ENCODE measurements around the gene MUC5B.

The MUC5B gene

DNA sequence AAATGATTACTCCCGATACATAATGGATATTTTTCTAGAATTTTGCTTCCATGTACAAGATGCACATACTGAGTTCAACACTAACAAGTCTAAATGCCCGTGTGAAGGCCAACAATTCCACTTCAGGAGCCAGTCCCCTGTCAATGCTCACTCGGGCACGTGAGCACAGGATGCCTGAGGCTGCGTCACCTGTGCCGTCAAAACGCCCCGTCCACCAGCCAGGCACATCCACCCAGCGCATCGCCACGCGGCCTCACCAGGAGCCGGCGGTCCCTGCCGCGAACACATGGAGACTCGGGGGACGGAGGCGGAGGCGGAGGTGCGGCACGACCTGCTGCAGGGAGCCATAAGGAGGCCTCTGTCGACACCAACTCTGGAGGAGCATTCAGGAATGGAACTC is 76.8 kb downstream of the MUC5B start:
- H3K4me1 ChIP-seq (ENCODE audit: control insufficient read depth, low read depth, low read length) = peaks cover 2% of the 10 kb centered on the region
- no peaks in the 10 kb centered on the region for H3K9me3 ChIP-seq (ENCODE audit: control insufficient read depth, low read depth, low read length)
- H3K36me3 ChIP-seq (ENCODE audit: control insufficient read depth, low read depth, low read length) = no peaks in the 10 kb centered on the region
- no peaks in the 10 kb centered on the region for H3K27me3 ChIP-seq (ENCODE audit: control insufficient read depth, insufficient read depth, low read length)
- H3K27ac ChIP-seq (ENCODE audit: low read length) = no peak overlapping the region
- no peak overlapping the region for H3K9ac ChIP-seq (ENCODE audit: low read length)
- no peak overlapping the region for H3K4me3 ChIP-seq (ENCODE audit: low read length)

DNA sequence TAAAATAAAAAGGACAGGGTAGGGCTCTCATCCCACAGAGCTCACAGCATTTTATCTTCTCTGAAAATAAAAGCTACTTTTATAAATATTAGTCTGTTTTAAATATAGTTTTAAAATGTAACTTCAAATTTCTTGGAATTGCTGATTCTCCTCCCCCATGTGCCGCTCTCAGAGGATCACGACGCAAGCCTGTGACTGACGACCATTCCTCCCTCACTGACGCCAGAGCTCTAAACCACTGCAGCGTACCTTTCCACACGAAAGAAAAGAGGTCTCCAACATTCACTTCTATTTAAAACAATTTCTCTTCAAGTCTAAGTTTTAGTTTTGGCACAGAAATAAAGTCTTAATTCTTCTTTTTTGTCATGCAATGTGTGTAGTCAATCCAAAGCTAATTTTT is 77.3 kb downstream of the MUC5B start:
- no peaks in the 10 kb centered on the region for H3K27me3 ChIP-seq (ENCODE audit: control insufficient read depth, insufficient read depth, low read length)
- no peaks in the 10 kb centered on the region for H3K9me3 ChIP-seq (ENCODE audit: control insufficient read depth, low read depth, low read length)
- H3K36me3 ChIP-seq (ENCODE audit: control insufficient read depth, low read depth, low read length) = no peaks in the 10 kb centered on the region
- H3K27ac ChIP-seq (ENCODE audit: low read length) = no peak overlapping the region
- no peak overlapping the region for H3K9ac ChIP-seq (ENCODE audit: low read length)
- H3K4me1 ChIP-seq (ENCODE audit: control insufficient read depth, low read depth, low read length) = peaks cover 2% of the 10 kb centered on the region
- no peak overlapping the region for H3K4me3 ChIP-seq (ENCODE audit: low read length)

DNA sequence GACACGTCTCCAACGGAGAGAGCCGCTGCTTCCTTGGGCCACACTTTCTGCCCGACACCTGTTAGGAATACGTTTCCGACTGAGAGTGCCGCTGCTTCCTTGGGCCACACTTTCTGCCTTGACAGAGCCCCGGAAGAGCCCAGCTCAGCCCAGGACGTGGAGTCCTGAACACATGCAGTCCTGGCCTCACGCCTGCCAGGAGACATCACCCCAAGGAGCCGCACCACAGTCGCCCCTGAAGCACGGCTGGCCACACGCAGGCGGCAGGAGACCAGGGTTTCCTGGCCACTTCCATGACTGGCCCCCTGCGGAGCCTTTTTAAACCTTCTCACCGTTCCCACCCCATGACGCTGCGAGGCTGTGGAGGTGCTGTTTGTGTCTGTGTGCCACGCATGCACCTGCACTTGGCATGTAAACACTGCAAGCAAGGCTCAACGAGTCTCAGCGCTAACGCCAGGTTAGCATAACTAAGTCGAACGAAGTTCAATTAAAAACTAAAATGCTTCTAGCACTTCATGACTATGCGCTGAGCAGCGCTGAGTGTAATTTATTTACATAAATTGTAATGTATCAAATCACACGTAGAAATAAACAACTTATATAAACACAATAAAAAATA is 77.8 kb downstream of the MUC5B start:
- H3K27ac ChIP-seq (ENCODE audit: low read length) = no peak overlapping the region
- H3K9me3 ChIP-seq (ENCODE audit: control insufficient read depth, low read depth, low read length) = no peaks in the 10 kb centered on the region
- H3K9ac ChIP-seq (ENCODE audit: low read length) = no peak overlapping the region
- no peaks in the 10 kb centered on the region for H3K27me3 ChIP-seq (ENCODE audit: control insufficient read depth, insufficient read depth, low read length)
- H3K4me3 ChIP-seq (ENCODE audit: low read length) = no peak overlapping the region
- no peaks in the 10 kb centered on the region for H3K36me3 ChIP-seq (ENCODE audit: control insufficient read depth, low read depth, low read length)
- H3K4me1 ChIP-seq (ENCODE audit: control insufficient read depth, low read depth, low read length) = peaks cover 2% of the 10 kb centered on the region

DNA sequence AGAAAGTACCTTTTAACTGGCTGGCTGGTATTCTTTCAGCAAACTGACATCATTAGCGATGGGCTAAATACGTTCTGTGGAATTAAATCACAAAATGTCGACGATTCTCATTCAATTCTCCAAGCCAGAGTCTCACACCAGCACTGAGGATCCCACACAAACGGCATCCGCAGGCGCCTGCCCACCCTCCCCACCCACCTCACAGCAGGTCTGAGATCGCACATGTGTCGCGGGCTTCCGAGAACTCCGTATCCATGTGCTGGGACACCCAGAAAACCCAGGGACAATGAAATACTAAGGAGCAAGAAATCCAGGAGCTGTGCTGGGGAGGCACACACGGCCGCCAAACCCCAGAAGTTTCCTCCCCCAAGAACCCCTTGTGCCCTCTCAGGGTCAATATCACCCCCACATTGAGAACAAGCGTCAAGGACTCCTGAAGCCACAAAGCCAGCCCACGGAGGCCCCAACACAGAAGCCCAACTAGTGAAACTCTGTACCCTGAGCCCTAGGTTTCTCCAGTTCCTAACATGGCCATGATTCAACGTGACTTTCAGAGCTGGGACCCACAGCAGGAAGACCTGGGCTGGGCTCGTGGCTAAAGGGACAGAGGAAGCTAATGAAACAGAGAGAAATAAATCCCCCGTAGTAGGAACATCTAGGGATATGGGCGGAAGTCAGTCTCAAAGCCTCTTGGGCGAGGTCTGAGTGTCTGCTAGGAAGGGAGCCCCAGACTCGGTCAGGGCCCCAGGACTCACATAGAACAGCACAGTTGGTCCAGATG is 78.5 kb downstream of the MUC5B start:
- no peak overlapping the region for H3K27ac ChIP-seq (ENCODE audit: low read length)

DNA sequence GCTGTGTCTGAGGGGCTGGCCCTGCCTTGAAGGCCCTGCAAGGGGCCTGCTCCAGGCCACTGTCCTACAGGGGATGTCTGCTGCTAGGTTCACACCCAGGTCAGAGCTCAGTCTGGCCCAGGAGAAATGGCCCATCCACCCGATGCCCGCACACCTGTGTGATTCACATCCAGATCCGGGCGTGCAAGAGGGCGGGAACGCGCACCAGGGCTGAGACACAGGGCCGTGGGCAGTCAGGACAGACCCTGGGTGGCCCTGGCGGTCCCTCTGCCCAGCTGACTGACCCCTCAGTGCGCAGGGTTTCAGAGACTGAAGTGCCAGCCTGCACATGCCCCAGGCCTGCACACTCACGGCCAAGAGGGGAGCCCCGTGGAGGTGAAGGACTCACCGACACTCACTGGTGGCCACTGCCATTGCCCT is 79.2 kb downstream of the MUC5B start:
- Histone ChIP-seq H3K36me3 (ENCODE audit: control insufficient read depth, low read depth, low read length) (no peaks in the 10 kb centered on the region), H3K9ac (ENCODE audit: low read length) (no peak overlapping the region), H3K9me3 (ENCODE audit: control insufficient read depth, low read depth, low read length) (no peaks in the 10 kb centered on the region), H3K27me3 (ENCODE audit: control insufficient read depth, insufficient read depth, low read length) (no peaks in the 10 kb centered on the region), H3K4me3 (ENCODE audit: low read length) (no peak overlapping the region), H3K27ac (ENCODE audit: low read length) (no peak overlapping the region), H3K4me1 (ENCODE audit: control insufficient read depth, low read depth, low read length) (peaks cover 2% of the 10 kb centered on the region)

More for the DNA sequence above, 78.5 kb downstream of the MUC5B start:
- H3K27me3 ChIP-seq (ENCODE audit: control insufficient read depth, insufficient read depth, low read length) = no peaks in the 10 kb centered on the region
- H3K9ac ChIP-seq (ENCODE audit: low read length) = no peak overlapping the region
- H3K4me3 ChIP-seq (ENCODE audit: low read length) = no peak overlapping the region
- H3K36me3 ChIP-seq (ENCODE audit: control insufficient read depth, low read depth, low read length) = no peaks in the 10 kb centered on the region
- peaks cover 2% of the 10 kb centered on the region for H3K4me1 ChIP-seq (ENCODE audit: control insufficient read depth, low read depth, low read length)
- no peaks in the 10 kb centered on the region for H3K9me3 ChIP-seq (ENCODE audit: control insufficient read depth, low read depth, low read length)

DNA sequence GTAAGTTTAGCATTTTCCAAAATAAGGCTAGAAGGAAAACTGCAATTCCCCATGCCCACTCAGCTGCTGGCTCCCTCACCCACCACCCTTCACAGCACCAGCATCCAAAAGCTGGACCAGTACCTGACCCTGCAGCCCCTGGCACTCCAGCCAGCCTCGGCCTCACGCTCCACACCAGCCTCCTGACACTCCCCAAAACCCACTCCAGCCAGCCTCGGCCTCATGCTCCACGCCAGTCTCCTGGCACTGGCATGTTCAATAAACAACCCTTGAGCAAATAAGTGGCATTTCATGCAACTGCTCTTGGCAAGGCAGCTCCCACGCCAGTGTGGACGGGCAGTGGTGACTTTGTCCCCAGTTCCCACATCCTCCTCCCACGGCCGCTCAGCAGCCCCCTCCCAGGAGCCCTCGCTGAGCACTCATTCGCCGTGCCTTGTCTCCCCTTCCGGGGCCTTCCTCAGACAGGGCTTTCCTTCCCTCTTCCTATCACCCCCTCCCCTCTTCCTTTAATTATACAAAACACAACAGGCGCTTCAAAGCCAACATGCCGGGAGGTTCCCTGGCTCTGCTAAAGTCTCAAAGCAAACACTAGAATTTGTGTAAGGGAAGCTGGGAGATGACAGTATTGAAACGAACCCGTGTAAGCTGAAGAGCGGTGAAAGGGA is 79.7 kb downstream of the MUC5B start:
- peaks cover 2% of the 10 kb centered on the region for H3K4me1 ChIP-seq (ENCODE audit: control insufficient read depth, low read depth, low read length)
- H3K27ac ChIP-seq (ENCODE audit: low read length) = no peak overlapping the region
- no peaks in the 10 kb centered on the region for H3K36me3 ChIP-seq (ENCODE audit: control insufficient read depth, low read depth, low read length)
- H3K27me3 ChIP-seq (ENCODE audit: control insufficient read depth, insufficient read depth, low read length) = no peaks in the 10 kb centered on the region
- no peak overlapping the region for H3K4me3 ChIP-seq (ENCODE audit: low read length)
- no peak overlapping the region for H3K9ac ChIP-seq (ENCODE audit: low read length)
- H3K9me3 ChIP-seq (ENCODE audit: control insufficient read depth, low read depth, low read length) = no peaks in the 10 kb centered on the region

DNA sequence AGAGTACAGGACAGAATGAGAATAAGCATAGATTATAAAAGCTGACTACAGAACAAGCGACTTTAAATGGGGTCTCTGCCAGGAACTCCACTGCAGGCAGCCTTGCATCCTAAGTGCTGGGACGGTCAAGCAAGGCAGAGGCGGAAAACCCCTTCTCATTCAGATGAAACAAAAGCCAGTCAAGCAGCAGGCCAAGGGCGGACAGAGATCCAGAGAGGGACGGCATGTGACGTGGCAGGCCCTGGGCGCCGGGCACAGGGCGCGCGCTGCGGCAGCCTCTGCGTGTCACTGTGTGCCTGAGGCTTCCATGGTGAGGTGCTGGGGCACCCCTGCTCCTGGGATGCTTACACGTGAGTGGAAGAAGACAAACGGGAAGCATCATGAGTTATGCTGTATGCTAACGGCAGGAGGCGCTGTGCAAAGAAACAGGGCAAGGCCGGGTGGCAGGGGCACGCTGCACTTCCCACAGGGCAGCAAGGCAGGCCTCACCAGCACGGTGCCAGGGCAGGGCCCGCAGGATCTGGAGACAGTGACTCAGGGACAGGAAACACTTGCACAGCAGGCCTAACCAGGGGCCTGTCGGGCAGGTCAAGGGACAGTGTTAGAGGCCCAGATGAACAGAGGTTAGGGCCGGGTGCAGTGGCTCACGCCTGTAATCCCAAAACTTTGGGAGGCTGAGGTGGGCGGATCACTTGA is 80.4 kb downstream of the MUC5B start:
- H3K4me1 ChIP-seq (ENCODE audit: control insufficient read depth, low read depth, low read length) = peaks cover 2% of the 10 kb centered on the region
- H3K27ac ChIP-seq (ENCODE audit: low read length) = no peak overlapping the region
- H3K36me3 ChIP-seq (ENCODE audit: control insufficient read depth, low read depth, low read length) = no peaks in the 10 kb centered on the region
- no peaks in the 10 kb centered on the region for H3K27me3 ChIP-seq (ENCODE audit: control insufficient read depth, insufficient read depth, low read length)
- no peaks in the 10 kb centered on the region for H3K9me3 ChIP-seq (ENCODE audit: control insufficient read depth, low read depth, low read length)
- no peak overlapping the region for H3K4me3 ChIP-seq (ENCODE audit: low read length)
- no peak overlapping the region for H3K9ac ChIP-seq (ENCODE audit: low read length)

DNA sequence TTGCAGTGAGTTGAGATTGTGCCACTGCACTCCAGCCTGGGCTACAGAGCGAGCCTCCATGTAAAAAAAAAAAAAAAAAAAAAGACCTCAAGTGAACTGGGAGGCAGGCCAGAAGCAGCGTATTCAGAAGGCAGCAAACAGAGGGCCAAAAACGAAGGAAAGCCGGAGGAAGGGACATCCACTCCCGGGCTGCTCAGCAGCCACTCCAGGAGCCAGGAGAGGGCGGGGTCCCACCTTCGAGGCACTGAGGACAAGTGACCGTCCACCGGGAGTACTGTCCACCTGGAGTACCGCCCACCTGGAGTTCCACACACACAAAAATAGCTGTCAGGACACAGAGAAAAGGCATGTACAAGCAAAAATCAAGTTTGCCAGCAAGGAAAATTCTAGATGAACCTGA is 81.1 kb downstream of the MUC5B start:
- peaks cover 2% of the 10 kb centered on the region for H3K4me1 ChIP-seq (ENCODE audit: control insufficient read depth, low read depth, low read length)
- H3K27me3 ChIP-seq (ENCODE audit: control insufficient read depth, insufficient read depth, low read length) = no peaks in the 10 kb centered on the region
- H3K27ac ChIP-seq (ENCODE audit: low read length) = no peak overlapping the region
- no peaks in the 10 kb centered on the region for H3K9me3 ChIP-seq (ENCODE audit: control insufficient read depth, low read depth, low read length)
- H3K9ac ChIP-seq (ENCODE audit: low read length) = no peak overlapping the region
- no peak overlapping the region for H3K4me3 ChIP-seq (ENCODE audit: low read length)
- H3K36me3 ChIP-seq (ENCODE audit: control insufficient read depth, low read depth, low read length) = no peaks in the 10 kb centered on the region

DNA sequence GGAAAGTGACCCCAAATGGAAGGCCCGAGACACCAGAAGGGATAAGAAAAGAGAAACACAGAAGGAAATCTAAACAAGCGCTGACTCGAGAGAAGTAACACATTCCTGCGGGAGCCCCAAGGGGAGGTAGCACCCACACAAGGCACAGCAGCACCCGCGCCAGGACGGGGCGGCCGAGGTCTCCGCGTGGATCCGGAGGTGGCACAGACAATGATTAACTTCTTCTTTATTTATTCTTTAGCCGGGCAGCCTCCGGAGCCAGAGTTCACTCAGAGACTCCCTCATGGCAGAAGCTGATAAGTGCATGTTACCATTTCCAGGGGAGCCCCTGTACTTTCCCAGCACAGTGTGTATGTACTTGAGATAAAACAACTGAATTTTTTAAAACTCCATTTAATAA is 81.5 kb downstream of the MUC5B start:
- H3K9ac ChIP-seq (ENCODE audit: low read length) = no peak overlapping the region
- H3K4me1 ChIP-seq (ENCODE audit: control insufficient read depth, low read depth, low read length) = peaks cover 2% of the 10 kb centered on the region
- no peaks in the 10 kb centered on the region for H3K36me3 ChIP-seq (ENCODE audit: control insufficient read depth, low read depth, low read length)
- H3K9me3 ChIP-seq (ENCODE audit: control insufficient read depth, low read depth, low read length) = no peaks in the 10 kb centered on the region
- H3K27ac ChIP-seq (ENCODE audit: low read length) = no peak overlapping the region
- H3K27me3 ChIP-seq (ENCODE audit: control insufficient read depth, insufficient read depth, low read length) = no peaks in the 10 kb centered on the region
- no peak overlapping the region for H3K4me3 ChIP-seq (ENCODE audit: low read length)

DNA sequence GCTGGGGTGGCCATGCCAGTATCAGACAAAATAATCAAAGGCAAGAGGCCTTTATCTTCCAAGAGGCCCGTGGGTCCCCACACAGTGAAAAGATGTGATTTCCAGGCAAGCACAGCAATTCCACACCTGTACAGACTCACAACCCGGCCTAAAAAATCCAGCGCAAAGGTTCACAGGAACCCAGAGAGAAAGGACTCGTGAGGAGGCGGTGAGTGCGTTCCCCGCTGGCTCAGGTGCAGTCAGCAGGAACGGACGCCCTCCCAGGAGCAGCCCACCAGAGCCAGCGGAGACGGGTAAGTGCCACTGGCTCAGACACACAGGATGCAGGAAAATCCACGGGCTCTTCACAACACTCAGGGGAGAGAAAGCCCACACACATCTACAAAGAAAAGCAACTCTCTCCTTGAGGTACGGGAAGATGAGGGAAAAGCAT is 82.2 kb downstream of the MUC5B start:
- no peak overlapping the region for H3K27ac ChIP-seq (ENCODE audit: low read length)
- H3K4me3 ChIP-seq (ENCODE audit: low read length) = no peak overlapping the region

DNA sequence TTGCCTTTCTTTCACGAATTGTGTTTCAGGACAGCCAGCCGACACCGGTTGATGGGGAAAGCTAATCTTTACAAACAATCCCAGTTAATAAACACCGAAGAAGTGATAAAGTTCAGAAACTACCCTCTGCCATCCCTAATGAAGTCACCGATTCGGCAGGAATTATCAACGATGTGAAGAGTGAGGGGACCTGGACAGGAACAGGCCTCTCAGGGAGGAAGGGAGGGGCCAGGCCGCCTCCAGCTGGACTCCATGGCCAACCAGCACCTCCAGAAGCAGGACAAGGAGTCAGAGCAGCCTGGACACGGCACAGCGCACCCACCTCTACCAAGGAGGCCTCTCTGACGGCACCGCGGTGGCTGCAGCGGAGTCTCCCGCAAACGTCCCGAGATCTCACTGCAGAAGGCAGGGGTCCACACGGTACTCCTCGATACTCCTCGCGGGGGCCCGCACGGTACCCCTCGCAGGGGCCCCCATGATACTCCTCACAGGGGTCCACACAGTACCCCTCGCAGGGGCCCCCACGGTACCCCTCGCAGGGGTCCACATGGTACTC is 82.7 kb downstream of the MUC5B start:
- no peak overlapping the region for H3K9ac ChIP-seq (ENCODE audit: low read length)
- H3K4me3 ChIP-seq (ENCODE audit: low read length) = no peak overlapping the region

More for the DNA sequence above, 82.2 kb downstream of the MUC5B start:
- Histone ChIP-seq H3K9ac (ENCODE audit: low read length) (no peak overlapping the region), H3K27me3 (ENCODE audit: control insufficient read depth, insufficient read depth, low read length) (no peaks in the 10 kb centered on the region), H3K36me3 (ENCODE audit: control insufficient read depth, low read depth, low read length) (no peaks in the 10 kb centered on the region), H3K9me3 (ENCODE audit: control insufficient read depth, low read depth, low read length) (no peaks in the 10 kb centered on the region), H3K4me1 (ENCODE audit: control insufficient read depth, low read depth, low read length) (peaks cover 2% of the 10 kb centered on the region)

More for the DNA sequence above, 82.7 kb downstream of the MUC5B start:
- H3K27me3 ChIP-seq (ENCODE audit: control insufficient read depth, insufficient read depth, low read length) = no peaks in the 10 kb centered on the region
- no peak overlapping the region for H3K27ac ChIP-seq (ENCODE audit: low read length)
- peaks cover 2% of the 10 kb centered on the region for H3K4me1 ChIP-seq (ENCODE audit: control insufficient read depth, low read depth, low read length)
- H3K36me3 ChIP-seq (ENCODE audit: control insufficient read depth, low read depth, low read length) = no peaks in the 10 kb centered on the region
- no peaks in the 10 kb centered on the region for H3K9me3 ChIP-seq (ENCODE audit: control insufficient read depth, low read depth, low read length)

Measured in iPS-18a (cell line).